A172 (cell line): ENCODE measurements around the gene PEMT. TPM values are rescaled to one million over a fixed set of nuclear protein-coding genes. Genes with fewer than 3 reads are reported as not detected.

Source experiments
- DNase-seq: peaks from one replicate; pipeline ENCODE4 v3.0.0-alpha.2; 2015; ENCODE audit warnings: low spot score
- total RNA-seq: library from RNA; depleted of rRNA; stranded (reverse); fragments of >200 nt; shearing (Covaris generic); gene quantifications from 2 replicates; pipeline ENCODE4 v1.2.3, GENCODE V29; 2014

PEMT gene
- total RNA-seq, 1 experiment from 2014 or later: 44.0 TPM

DNA sequence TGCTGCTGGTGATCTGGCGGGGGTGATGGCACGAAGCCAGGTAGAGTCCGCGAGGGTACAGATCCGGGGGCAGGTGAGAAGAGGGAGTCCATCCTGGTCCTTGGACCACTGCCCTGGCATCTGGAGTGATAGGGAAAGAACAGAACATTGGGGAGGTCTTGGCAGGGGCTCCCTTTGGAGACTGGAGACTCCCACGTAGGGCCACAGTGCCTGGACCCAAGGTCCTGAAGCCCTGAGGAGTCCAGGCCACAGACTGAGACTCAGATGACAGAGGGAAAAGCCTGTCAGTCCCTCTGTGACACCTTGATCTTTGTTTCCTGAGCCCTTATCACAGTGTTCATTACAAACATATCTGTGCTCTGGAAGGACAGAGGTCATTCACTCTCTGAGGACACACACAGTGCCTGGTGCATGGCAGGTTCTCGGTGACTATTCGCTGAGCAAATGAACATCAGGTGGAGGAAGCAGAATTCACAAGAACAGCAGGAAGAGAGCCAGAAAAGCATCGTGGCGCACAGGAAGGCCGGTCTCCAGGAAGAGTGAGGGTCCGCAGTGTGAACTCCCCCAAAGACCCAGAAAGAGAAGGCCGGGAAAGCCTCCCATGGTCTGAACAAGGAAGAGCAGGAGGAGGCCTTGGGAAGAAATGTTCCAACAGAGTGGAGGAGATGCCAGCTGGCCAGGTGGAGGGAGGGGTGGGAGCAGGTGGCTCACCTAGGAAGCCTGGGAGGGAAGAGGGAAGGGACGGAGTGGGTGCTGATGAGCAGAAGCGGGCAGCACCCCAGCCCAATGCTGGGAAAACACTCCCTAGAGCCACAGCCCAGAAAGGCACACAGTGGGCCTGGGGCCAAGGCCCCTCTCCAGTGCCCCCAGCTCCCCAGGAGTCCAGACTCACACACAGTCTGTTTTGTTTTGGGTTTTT is 20.5 kb downstream of the PEMT start:
- no peak for DNase-seq

DNA sequence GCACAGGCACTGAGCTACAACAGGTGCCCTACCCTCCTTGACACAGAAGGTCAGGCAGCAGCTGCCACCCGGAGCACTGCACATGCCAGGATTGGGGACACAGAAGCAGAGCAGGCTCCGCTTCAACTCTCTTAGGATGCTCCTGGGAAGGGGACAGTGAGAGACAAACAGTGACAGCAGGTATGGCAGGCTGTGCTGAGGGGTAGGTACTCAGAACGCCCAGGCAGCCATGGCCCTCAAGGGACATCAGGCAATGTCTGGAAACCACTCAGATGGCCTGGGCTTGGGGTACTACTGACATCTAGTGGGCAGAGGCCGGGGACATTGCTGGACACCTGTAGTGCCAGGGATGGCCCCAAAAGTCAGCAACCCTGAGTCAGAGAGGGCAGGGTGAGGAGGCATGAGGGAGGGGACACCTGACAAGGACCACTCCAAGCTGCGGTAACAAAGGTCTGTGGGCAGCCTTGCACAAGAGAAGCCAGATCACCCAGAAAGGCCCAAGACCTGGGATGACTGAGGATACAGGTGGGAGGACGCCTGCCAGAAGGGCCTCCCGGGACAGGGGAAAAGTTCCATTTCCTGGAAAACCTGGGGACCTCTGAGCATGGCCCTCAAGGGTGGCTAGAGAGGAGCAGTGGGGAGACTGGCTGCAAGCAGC is 21.2 kb downstream of the PEMT start:
- peak; percentile 37 for DNase-seq

DNA sequence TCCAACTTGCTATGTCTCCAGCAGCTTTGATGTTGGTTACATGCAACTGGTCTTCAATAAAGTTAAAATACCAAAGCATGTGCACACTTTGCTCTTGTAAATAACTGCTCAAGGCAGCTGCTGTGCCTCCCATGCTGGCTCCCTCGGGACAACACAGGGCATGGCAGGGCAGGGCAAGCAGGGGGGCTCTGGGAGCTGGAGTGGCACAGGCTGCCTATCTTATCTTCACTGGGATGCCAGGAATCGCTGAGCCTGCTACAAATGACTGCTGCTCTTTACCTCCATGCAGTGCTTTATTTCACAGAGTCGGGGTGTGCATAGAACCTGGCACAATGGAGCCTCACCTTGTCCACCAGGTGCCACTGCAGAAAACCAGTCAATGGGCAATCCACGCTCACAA is 21.8 kb downstream of the PEMT start:
- DNase-seq: no peak

GRCh38 chr17:17568772-17569195 is 22.7 kb downstream of the PEMT start:
- peak; percentile 44 for DNase-seq

DNA sequence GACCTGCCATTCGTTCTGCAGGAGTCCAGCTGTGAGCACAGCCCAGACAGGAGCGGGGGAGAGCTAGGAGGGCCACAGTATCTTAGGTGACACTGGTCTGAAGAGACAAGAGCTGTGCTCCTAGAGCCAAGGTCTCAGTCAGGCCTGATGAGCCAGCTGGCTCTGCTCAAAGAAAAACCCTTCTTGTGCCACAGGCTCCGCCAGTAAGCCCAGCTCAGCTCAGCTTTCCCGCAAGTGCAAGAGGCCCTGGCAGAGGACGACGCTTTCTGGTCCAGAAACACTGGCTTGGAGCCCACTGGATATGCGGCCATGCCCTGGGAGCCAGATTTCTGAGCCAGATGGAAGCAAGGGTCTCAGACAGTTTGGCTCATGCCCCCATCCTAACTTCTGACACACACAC is 23.9 kb downstream of the PEMT start:
- no peak for DNase-seq

DNA sequence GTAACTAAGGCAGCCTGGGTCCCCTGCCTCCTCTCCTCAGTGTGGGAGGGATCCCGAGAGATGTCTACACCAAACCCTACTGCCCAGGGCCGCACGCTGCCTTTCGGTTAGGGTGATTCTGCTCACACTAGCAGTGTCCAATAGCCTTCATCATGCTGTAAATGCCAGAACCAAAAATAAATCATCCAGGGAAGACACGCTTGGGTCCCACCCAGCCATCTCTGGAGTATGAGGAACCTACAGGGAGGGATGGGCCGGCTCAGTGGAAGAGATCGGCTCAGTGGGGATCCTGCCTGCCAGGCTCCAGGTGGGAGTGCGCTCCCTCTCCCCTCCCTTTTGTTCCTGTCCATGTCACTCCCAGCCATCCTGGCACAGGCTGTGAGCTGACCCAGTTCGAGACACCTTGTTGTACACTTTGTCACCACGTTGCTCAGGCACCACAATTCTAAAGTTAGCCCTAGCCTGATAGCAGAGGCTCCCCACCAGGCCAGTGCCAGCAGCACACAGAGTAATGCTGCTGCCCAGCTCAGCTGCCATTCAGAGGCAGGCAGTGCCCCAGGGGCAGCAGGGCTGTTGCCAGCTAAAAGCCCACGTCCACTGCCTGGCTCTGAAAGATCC is 24.5 kb downstream of the PEMT start:
- DNase-seq: no peak

GRCh38 chr17:17565471-17566339 is 25.8 kb downstream of the PEMT start:
- DNase-seq: no peak

- DNase-seq: no peak
Observed at GRCh38 chr17:17564896-17565295, 26.6 kb downstream of the PEMT start.

GRCh38 chr17:17564323-17564722 is 27.2 kb downstream of the PEMT start:
- no peak for DNase-seq

GRCh38 chr17:17563530-17563929 is 28.0 kb downstream of the PEMT start:
- DNase-seq: no peak

DNA sequence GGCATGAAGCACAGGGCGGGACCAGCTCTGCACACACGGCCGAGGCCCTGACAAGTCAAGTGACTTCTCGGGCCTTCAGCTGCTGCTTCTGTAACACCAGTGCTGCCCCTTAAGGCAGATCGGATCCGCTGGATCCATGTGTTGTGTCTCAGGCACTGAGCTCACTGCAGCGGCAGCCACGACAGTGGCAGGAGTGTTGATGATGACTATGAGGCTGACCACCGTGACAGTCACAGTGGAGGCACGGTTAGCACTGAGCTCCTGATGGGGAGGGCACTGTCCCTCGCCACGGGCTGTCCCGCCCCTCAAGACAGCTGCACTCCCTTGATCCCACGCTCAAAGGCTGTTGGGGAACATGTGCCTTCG is 29.4 kb downstream of the PEMT start:
- no peak for DNase-seq

GRCh38 chr17:17561408-17562145 is 29.9 kb downstream of the PEMT start:
- no peak for DNase-seq

- DNase-seq: no peak
Observed at GRCh38 chr17:17560975-17561374, 30.5 kb downstream of the PEMT start.

GRCh38 chr17:17560167-17560566 is 31.3 kb downstream of the PEMT start:
- DNase-seq: no peak

DNA sequence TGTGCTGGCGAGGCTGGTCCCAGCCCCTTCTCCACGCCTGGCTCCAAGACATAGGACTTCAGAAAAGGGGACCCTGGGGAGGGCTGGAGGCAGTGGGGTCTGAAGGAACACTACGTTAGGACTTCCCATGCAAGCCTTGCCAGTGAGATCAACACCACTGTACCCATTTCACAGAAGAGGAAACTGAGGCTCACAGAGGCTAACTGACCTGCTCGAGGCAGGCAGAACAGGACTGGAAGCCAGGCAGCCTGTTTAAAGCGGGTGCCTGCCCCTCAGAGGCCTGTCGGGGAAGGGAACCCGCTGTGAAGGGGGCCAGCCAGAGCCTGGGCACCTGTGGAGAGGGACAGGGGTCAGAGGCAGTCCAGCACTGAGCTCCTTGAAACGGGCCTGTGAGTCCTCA is 32.3 kb downstream of the PEMT start:
- DNase-seq: no peak

- no peak for DNase-seq
Observed at GRCh38 chr17:17558431-17558830, 33.1 kb downstream of the PEMT start.

DNA sequence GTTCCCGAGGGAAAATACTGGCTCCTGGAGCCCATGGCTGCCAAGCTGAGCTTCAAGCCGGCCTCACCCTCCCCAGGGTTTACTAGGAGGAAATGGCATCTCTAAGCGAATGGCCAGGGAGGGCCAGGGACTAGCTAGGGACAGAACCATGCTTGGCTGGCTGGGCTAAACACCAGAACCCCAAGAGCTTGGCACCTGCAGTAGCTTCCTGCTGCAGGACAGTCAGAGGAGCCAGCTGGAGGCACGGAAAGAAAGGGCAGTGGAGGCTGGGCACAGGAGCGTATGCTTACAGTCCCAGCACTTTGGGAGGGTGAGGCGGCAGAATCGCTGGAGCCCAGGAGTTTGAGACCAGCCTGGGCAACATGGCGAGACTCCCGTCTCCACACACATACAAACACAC is 33.7 kb downstream of the PEMT start:
- no peak for DNase-seq

DNA sequence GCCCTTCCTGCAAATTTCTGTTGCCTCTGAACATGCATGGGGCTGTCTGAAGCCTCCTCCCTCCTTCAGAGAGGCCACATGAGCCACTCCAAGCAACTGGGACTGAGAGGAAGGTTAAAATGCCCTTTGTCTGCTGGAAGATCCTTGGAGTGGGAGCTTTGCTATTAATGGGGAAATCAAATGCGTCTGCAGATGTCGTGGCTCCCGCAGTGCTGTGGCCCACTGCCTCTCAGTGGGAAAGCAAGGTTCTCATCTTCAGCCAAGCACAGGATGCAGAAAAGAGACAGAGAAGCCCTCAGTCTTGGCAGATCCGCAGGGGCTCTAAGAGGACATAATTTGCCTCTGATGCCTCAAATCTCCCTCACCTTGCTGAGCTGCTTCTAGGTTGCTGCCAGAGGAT is 34.8 kb downstream of the PEMT start:
- no peak for DNase-seq

GRCh38 chr17:17555906-17556305 is 35.6 kb downstream of the PEMT start:
- DNase-seq: no peak

DNA sequence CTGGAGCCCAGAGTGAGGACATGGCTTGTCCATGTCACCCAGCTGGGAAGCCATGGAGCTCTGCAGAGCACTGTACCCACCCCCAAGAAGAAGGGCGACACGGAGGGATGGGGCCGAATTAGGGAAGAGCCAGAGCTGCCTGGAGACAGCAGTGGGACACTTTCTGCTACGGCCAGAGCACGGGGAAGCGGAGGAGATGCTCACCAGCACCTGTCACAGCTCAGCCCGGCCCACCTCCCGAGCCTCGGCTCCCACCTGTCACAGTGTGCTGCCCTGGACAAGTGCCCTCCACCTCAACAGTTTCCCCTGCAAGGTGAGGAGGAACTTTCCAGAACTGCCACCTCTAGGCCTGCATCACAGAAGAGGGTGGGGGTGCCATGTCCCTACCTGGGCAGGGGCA is 36.4 kb downstream of the PEMT start:
- DNase-seq: no peak

DNA sequence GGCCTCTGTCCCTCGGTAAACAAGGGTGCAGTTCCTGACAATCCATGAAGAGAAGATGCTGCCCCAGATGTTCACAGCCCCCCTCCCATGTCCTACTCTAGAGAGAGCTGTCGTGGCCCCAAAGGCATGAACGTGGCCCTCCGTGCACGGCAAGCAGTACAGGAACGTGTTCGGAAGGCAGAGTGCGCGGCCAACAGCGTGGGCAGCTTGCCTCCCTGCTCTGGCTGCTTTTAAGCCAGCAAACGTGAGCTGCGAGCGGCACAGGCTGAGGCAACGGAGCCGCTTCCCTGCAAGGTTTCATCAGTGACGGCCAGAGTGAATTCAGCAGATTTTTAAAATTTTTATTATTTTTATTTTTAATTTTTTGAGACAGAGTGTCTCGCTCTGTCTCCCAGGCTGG is 37.2 kb downstream of the PEMT start:
- DNase-seq: no peak
